Breast epithelium (tissue), 4 donors: ENCODE data around the gene DGAT2. TPM values are rescaled to one million over a fixed set of nuclear protein-coding genes. Genes with fewer than 3 reads are reported as not detected.

Experiments used
- DNase-seq, 2 donors: peaks; one replicate each; pipeline ENCODE4 v3.0.0-alpha.2; 2019; ENCODE audit warnings: low spot score in 2 of 2
- H3K27ac ChIP-seq, 2 donors: fragments of 200-600 bp; sonication (generic) in 1 of 2; one replicate each; pipeline ENCODE4 v1.5.1; 2016 to 2019; ENCODE audit warnings: mild to moderate bottlenecking in 1 of 2
- H3K27me3 ChIP-seq, 2 donors: fragments of 200-600 bp; sonication (generic) in 1 of 2; one replicate each; pipeline versions ENCODE4 v1.5.1 to v1.6.0; 2017 to 2019; ENCODE audit warnings: control low read depth in 1 of 2, mild to moderate bottlenecking in 1 of 2
- H3K36me3 ChIP-seq: fragments of 200-600 bp; one replicate; pipeline ENCODE4 v1.5.1; 2019
- H3K4me1 ChIP-seq, 2 donors: fragments of 200-600 bp; sonication (generic); one replicate each; pipeline ENCODE4 v1.5.1; 2016 to 2019; ENCODE audit warnings: control low read depth in 1 of 2
- H3K4me3 ChIP-seq, 3 donors: fragments of 200-600 bp; sonication (generic); 1 replicate in 2 of 3; 2 replicates in 1 of 3; pipeline ENCODE4 v1.5.1; 2016 to 2019; ENCODE audit warnings: mild to moderate bottlenecking in 3 of 3, moderate library complexity in 2 of 3
- H3K9me3 ChIP-seq, 2 donors: fragments of 200-600 bp; sonication (generic) in 1 of 2; one replicate each; pipeline ENCODE4 v1.5.1; 2016 to 2019; ENCODE audit warnings: control low read depth in 1 of 2
- POLR2A ChIP-seq: fragments of 450-650 bp; IDR thresholded peaks from one replicate; pipeline ENCODE4 v1.6.1; 2016; ENCODE audit warnings: antibody characterized with exemption, mild to moderate bottlenecking, moderate library complexity
- POLR2AphosphoS5 ChIP-seq, 3 donors: sonication (generic); formaldehyde crosslinking; IDR thresholded peaks; one replicate each; pipeline ENCODE4 v1.6.1; 2017; ENCODE audit warnings: antibody characterized with exemption in 3 of 3
- intact Hi-C: fragments of 100-400 bp; cut with DNase I; formaldehyde crosslinking; loops from one replicate; pipeline ENCODE4 v1.15.1; 2023; ENCODE audit warnings: low total_unique reads
- total RNA-seq, 3 donors: library from RNA; depleted of rRNA; stranded (reverse); fragments of >200 nt; gene quantifications; one replicate each; pipeline ENCODE4 v1.1.0, GENCODE V29; 2016
- TF ChIP-seq, protein P1 (sequence below), 3 donors: fragments of 450-650 bp; IDR thresholded peaks; one replicate each; pipeline ENCODE4 v1.5.1; 2016 to 2017; ENCODE audit warnings: antibody characterized with exemption in 3 of 3, mild to moderate bottlenecking in 3 of 3, moderate library complexity in 3 of 3

The DGAT2 gene
- total RNA-seq, 3 donors from 2014 or later, result 26.2 to 134 (median 36.1) TPM

DNA sequence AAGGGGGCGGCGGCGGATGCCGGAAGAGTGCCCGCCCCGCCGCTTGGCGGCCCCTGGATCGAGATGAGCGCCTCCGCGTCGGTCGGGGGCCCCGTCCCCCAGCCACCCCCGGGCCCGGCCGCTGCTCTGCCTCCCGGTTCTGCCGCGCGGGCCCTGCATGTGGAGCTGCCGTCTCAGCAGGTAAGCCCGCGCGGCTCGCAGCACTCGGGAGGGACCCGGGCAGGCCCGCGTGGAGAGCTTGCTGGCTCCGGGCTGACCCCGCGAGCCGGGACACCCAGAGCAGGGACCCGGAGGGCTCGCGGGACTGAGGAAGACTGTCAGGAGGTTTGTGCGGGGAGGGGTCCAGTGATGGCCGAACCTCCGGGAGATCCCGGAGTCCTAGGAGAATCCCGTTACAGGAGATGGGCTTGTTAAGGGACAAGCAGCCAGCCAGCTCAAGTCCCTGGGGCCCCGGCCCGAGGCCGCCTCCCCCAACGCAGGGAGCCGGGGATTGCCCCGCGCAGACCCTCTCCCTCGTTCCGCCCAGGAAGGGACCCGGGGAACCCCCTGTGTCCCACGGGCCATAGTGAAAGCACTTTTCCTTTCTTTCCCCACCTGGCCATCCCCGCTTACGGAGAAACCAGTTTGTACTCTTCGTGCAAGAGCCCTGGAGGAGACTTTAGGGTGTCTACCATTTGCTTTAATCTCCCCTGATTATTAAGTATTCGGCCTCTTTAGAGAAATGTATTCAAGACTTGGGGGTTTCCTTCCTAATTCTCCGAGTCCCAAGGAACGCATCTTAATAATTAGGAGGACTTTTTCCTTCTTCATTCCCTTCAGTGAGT lies 47.0 kb downstream of the DGAT2 start:
- peak overlapping the region; percentile 83 to 99 (median 95) for H3K4me3 ChIP-seq
- peaks cover 5 to 13% of the 10 kb centered on the region in 2 donors for H3K4me1 ChIP-seq
- intact Hi-C loops, result no loop called here
- H3K36me3 ChIP-seq, result no peaks in the 10 kb centered on the region
- H3K9me3 ChIP-seq, result no peaks in the 10 kb centered on the region
- TF ChIP-seq POLR2AphosphoS5 (IDR thresholded peaks at IDR 0.05) (no peak), POLR2A (no peak)
- TF ChIP-seq, protein P1, sequence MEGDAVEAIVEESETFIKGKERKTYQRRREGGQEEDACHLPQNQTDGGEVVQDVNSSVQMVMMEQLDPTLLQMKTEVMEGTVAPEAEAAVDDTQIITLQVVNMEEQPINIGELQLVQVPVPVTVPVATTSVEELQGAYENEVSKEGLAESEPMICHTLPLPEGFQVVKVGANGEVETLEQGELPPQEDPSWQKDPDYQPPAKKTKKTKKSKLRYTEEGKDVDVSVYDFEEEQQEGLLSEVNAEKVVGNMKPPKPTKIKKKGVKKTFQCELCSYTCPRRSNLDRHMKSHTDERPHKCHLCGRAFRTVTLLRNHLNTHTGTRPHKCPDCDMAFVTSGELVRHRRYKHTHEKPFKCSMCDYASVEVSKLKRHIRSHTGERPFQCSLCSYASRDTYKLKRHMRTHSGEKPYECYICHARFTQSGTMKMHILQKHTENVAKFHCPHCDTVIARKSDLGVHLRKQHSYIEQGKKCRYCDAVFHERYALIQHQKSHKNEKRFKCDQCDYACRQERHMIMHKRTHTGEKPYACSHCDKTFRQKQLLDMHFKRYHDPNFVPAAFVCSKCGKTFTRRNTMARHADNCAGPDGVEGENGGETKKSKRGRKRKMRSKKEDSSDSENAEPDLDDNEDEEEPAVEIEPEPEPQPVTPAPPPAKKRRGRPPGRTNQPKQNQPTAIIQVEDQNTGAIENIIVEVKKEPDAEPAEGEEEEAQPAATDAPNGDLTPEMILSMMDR (IDR thresholded peaks at IDR 0.05), result no peak
- DNase-seq, result peak; percentile 45 to 63
- H3K27ac ChIP-seq, result peak overlapping the region; percentile 95 to 98
- H3K27me3 ChIP-seq, result no peaks in the 10 kb centered on the region

DNA sequence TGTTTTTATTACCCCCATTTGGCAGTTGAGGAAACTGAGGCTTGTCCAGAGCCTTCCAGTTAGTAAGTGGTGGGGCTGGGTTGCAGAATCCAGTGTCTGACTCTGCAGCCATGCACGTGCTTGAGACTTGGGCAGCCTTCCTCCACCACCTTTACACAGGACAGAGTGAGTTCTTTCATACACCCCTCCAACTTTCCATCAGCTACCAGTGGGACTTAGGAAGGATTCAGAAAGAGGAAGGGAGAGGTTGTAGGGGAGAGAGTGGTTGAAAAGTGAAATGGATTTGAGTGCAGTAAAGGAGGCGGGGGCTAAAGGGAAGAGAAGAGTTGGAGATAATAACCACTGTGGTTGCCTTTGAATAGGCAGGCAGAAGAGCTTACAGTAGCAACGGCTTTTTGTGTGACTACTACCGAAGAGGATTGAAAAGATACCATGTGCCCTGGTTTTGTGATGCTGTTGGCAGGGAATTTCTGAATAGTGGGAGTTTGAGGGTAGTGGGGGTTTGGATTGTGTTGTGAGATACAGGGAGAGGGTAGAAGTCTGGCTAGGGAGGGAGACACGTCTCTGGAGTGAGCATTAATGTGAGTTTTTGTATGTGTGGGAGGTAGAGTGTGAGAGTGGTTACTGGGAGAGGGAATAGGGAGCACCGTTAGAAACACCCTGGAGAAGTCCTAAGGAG lies 48.1 kb downstream of the DGAT2 start:
- Histone ChIP-seq H3K4me1 (peaks cover 5 to 13% of the 10 kb centered on the region in 2 donors), H3K27me3 (no peaks in the 10 kb centered on the region), H3K27ac (peak overlapping the region in 1 of 2 donors; percentile 2), H3K4me3 (peak overlapping the region; percentile 83 to 99 (median 95)), H3K36me3 (no peaks in the 10 kb centered on the region), H3K9me3 (no peaks in the 10 kb centered on the region)
- intact Hi-C loops, result no loop called here
- no peak for TF ChIP-seq POLR2AphosphoS5 (IDR thresholded peaks at IDR 0.05)
- TF ChIP-seq, protein P1 (IDR thresholded peaks at IDR 0.05), result no peak
- TF ChIP-seq POLR2A, result no peak
- no peak for DNase-seq

DNA sequence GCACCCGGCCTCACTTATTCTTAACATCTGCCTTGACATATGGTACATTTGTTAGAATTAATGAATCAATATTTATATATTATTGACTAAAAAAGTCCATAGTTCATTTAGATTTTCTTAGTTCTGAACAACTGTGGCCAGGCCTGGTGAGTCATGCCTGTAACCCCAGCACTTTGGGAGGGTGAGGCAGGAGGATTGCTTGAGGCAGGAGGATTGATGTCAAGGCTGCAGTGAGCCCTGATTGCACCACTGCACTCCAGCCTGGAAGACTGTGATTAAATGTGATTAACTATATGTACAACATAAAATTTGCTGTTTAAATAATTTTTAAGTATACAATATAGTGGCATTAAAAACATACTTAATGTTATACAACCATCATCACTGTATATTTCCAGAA lies 52.1 kb downstream of the DGAT2 start:
- Histone ChIP-seq H3K27me3 (no peaks in the 10 kb centered on the region), H3K36me3 (no peaks in the 10 kb centered on the region), H3K4me1 (peaks cover 0 to 13% of the 10 kb centered on the region in 2 donors), H3K4me3 (no peak overlapping the region), H3K9me3 (no peaks in the 10 kb centered on the region), H3K27ac (no peak overlapping the region)
- DNase-seq, result no peak
- intact Hi-C loops, result no loop called here
- no peak for TF ChIP-seq POLR2A
- TF ChIP-seq, protein P1 (IDR thresholded peaks at IDR 0.05), result no peak
- TF ChIP-seq POLR2AphosphoS5 (IDR thresholded peaks at IDR 0.05), result no peak

DNA sequence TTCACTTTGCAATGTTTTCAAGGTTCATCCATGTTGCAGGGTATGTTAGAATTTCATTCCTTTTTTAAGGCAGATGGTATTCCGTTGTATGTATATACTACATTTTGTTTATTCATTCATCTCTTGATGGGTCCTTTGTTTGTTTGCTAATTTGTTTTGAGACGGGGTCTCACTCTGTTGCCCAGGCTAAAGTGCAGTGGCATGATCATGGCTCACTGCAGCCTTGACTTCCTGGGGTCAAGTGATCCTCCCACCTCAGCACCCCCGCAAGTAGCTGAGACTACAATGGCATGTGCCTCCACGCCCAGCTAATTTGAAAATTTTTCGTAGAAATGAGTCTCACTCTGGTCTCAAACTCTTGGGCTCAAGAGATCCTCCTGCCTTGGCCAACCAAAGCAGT lies 52.6 kb downstream of the DGAT2 start:
- H3K27me3 ChIP-seq, result no peaks in the 10 kb centered on the region
- peaks cover 0 to 13% of the 10 kb centered on the region in 2 donors for H3K4me1 ChIP-seq
- DNase-seq, result no peak
- intact Hi-C loops, result no loop called here
- TF ChIP-seq, protein P1 (IDR thresholded peaks at IDR 0.05), result no peak
- TF ChIP-seq POLR2A, result no peak
- no peak for TF ChIP-seq POLR2AphosphoS5 (IDR thresholded peaks at IDR 0.05)
- H3K27ac ChIP-seq, result no peak overlapping the region
- H3K4me3 ChIP-seq, result no peak overlapping the region
- H3K36me3 ChIP-seq, result no peaks in the 10 kb centered on the region
- H3K9me3 ChIP-seq, result no peaks in the 10 kb centered on the region

DNA sequence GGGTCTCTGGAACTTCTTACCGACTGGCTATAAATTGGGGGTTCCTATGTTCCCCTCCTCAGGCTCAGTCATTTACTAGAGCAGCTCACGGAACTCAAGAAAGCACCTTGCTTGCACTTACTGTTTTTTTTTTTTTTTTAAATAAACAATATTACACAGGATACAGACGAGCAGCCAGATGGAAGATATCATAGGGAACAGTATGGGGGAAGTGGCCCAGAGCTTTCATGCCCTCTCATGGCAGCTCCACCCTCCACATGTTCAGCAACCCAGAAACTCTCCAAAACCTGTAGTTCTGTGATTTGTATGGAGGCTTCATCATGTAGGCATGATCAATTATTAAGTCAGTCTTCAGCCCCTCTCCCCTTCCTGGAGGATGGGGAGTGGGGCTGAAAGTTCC lies 54.0 kb downstream of the DGAT2 start:
- DNase-seq, result no peak
- TF ChIP-seq POLR2A (no peak), POLR2AphosphoS5 (IDR thresholded peaks at IDR 0.05) (no peak)
- TF ChIP-seq, protein P1 (IDR thresholded peaks at IDR 0.05), result no peak
- H3K9me3 ChIP-seq, result no peaks in the 10 kb centered on the region
- no peak overlapping the region for H3K4me3 ChIP-seq
- no peaks in the 10 kb centered on the region for H3K27me3 ChIP-seq
- H3K27ac ChIP-seq, result no peak overlapping the region
- H3K36me3 ChIP-seq, result no peaks in the 10 kb centered on the region
- peaks cover 0 to 1% of the 10 kb centered on the region in 2 donors for H3K4me1 ChIP-seq
- intact Hi-C loops, result no loop called here
